IPS DF 4.7 (cell line): ENCODE results near the gene CHRNA10.
"Not testable (repeated sequence)": the region's sequence is repeated elsewhere in the genome, so short reads cannot be mapped to it uniquely, and the experiment has no call there.

Source experiments
- DNase-seq: peaks from one replicate; pipeline ENCODE4 v3.0.0-alpha.2; 2013; ENCODE audit warnings: low spot score; ENCODE audit errors: extremely low read depth

CHRNA10 gene

DNA sequence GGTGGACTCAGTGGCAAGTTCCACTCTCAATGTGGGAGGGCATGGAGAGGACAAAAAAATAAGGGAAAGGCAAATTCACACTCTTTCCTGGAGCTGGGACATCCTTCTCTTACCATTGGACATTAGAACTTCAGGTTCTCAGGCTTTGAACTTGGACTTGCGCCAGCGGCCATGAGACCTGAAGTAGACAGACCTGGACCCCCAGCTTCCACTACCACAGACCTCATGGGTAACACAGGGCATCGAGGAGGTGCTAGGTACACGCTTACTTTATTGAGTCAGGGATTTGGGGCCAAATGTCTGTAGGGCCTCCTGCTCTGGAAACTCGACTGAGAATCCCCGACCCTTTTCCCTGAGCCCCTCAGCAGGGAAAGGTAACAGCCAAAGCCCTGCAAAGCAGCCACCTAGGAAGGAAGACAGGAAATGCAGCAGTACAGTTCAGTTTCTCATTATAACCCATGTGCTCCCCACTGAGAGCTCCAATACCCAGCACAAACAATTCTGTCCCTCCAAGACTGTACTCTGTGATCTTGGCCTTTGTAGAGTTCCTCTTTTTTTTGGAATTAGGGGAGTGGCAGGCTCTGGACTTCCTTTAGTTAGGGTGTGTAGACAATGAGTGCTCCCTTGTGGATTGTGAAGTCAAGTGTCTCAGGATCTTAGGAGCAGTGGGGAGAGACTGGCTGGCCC lies 5.7 kb downstream of the CHRNA10 start:
- DNase-seq, result no peak

GRCh38 chr11:3664032-3664630 lies 7.1 kb downstream of the CHRNA10 start:
- no peak for DNase-seq

- no peak for DNase-seq
Observed at GRCh38 chr11:3662856-3663255, 8.3 kb downstream of the CHRNA10 start.

DNA sequence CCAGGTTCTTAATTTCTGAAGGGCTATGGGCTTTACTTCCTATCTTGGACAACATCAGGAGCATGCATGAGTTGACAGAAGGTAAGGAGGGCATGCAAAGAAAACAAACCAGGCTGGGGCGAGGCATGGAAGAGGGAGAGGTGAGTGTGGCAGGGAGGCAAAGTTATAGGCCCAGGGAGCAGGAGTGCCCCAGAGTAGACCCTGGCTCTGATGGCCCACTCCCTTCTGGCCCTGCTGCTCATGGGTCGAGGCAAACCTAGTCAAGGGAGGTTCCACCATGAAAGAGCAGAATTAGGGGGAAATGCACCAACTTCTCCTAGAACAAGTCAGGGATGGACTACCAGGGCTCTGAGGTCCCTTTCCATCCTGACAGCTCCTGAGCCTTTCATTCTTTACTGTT lies 10.2 kb downstream of the CHRNA10 start:
- no peak for DNase-seq

- no peak for DNase-seq
Observed at GRCh38 chr11:3659595-3660515, 11.3 kb downstream of the CHRNA10 start.

DNA sequence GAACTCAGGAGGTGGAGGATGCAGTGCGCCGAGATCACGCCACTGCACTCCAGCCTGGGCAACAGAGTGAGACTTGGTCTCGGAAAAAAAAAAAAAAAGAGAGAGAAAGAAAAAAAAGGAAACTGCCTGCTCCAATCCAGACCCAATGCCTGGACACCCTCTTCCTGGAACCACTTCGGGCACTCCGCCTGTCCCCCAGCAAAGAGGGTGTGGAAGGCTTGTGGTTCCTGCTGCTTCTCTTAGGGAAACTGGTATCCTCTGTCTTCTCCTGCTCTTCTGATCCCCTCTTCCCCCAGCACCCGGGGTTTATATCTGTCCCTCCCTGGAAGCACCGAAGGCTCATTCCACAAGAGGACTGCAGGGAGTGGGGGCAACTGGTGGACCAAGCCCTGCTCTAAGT lies 12.9 kb downstream of the CHRNA10 start:
- no peak for DNase-seq

DNA sequence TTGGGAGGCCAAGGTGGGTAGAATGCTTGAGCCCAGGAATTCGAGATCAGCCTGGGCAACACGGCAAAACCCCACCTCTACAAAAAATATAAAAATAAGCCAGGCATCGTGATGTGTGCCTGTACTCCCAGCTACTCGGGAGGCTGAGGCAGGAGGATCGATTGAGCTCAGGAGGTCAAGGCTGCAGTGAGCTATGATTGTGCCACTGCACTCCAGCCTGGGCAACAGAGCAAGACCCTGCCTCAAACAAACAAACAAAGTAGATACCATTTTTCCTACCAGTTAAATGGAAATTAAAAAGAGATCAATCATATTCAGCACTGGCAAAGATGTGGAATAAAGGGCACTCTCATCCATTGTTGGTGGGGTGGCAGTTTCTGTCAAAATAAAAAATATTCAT lies 13.9 kb downstream of the CHRNA10 start:
- not testable (repeated sequence) for DNase-seq

- DNase-seq, result no peak
Observed at GRCh38 chr11:3655547-3655946, 15.6 kb downstream of the CHRNA10 start.

DNA sequence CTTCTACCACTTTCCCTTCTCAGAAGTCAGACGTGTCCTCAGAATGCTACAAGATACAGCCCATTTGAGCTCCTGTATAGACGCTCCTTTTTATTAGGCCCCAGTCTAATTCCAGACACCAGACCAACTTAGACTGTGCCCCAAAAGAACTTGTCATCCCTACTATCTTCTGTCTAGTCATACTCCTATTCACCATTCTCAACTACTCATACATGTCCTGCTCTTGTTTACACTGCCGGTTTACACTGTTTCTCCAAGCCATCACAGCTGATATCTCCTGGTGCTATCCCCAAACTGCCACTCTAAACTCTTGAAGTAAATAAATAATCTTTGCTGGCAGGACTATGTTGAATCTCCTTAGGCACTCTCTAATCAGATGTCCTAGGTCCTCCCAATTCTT lies 18.7 kb downstream of the CHRNA10 start:
- DNase-seq, result not testable (repeated sequence)

- not testable (repeated sequence) for DNase-seq
Observed at GRCh38 chr11:3649374-3649773, 21.8 kb downstream of the CHRNA10 start.

DNA sequence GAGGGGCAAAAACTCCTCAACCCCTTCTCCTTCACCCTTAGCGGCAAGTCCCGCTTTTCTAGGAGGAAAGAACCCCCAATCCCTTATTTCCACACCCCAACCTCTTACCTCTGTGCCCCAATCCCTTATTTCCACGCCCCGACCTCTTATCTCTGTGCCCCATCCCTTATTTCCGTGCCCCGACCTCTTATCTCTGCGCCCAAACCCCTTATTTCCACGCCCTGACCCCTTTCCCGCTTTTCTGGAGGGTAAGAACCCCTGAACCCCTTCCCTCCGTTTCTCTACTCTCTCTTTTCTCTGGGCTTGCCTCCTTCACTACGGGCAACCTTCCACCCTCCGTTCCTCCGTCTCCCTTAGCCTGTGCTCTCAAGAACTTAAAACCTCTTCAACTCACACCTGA lies 22.3 kb downstream of the CHRNA10 start:
- DNase-seq, result not testable (repeated sequence)

GRCh38 chr11:3645552-3645951 lies 25.6 kb downstream of the CHRNA10 start:
- DNase-seq, result no peak

DNA sequence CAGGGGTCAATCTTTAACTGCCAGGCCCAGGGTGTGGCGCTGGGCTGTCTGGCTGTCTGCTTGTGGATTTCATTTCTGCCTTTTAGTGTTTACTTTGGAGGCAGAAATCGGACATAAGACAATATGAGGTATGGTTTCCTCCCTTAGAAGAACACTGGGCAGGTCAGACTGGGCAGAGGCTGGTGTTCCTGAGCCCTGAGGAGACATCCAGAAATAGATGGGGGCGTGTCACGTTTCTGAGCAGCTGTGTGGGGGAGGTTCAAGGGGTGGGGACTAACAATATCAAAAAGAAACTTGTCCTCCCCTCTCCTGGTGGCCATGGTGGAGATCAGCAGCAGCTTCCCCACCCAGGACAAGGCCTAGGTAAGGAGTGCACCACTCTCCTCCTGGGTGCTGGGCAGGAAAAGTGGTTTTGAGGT lies 26.4 kb downstream of the CHRNA10 start, which contains the start of gene ART1:
Gene ART1, plus strand, starts transcription at position 312 of the 419 bp plus-strand sequence. CDS start 14,086 bp downstream, outside the sequence.
- DNase-seq, result no peak

DNA sequence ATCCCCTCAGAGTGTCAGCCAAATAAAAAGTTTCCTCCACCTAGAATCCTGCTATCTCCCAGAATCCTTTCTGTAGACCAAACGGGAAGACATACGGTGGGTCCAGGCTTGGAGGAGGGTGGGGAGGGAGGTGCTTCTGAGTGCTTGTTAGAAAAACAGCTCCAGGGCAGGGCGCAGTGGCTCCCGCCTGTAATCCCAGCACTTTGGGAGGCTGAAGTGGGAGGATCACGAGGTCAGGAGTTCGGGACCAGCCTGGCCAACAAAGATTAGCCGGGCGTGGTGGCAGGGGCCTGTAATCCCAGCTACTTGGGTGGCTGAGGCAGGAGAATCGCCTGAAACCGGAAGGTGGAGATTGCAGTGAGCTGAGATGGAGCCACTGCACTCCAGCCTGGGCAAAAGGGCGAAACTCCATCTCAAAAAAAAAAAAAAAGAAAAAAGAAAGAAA lies 28.1 kb downstream of the CHRNA10 start:
- not testable (repeated sequence) for DNase-seq

GRCh38 chr11:3642071-3642951 lies 28.9 kb downstream of the CHRNA10 start:
- peak; percentile 80 for DNase-seq

- DNase-seq, result no peak
Observed at GRCh38 chr11:3641701-3642070, 29.5 kb downstream of the CHRNA10 start, which contains the start of gene ART5. Gene ART5 (minus strand): TSS chr11:3641992. CDS start chr11:3641862, 130 bp downstream.

DNA sequence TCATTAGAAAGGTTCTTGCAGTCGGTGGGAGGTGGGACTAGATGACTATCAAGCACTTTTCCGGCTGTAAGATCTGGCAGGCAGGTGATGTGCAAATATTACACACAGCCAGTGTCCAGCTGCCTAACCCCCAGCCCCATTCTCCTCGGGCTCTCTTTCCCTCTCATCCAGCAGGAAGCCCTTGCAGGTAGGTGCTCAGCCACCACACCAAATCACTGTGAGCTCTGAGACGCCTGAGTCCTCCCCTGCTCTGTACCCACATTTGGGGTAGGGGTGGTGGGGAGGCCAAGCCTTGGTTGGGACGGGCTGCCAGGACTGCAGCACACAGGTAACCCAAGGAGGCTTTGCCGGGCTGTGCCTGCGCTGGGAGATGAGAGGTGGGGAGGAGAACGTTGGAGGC lies 30.0 kb downstream of the CHRNA10 start:
- no peak for DNase-seq

GRCh38 chr11:3639841-3640240 lies 31.3 kb downstream of the CHRNA10 start:
- DNase-seq, result no peak

- DNase-seq, result no peak
Observed at GRCh38 chr11:3638513-3638912, 32.7 kb downstream of the CHRNA10 start.

DNA sequence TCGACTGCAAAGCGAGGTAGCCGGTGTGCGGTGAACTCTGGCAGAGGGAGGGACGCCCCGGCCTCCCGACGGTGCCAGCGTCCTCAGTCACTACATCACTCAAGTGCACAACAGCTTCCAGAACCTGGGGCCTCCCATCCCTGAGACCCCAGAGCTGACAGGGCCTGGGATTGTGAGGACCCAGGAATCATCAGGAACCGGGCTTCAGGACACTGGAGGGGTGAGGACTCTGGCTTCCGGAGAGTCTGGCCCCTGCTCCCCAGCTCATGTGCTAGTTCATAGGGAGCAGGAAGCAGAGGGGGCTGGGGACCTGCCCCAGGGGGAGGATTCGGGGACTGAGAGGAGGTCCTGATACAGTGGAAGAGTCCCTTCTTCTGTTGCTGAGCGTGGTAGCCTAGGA lies 34.0 kb downstream of the CHRNA10 start:
- no peak for DNase-seq
